GM12864 (cell line): Measurements from ENCODE around the gene CCDC92.

Experiments
- DNase-seq: peaks from one replicate; pipeline ENCODE4 v3.0.0-alpha.2; 2011; ENCODE audit warnings: low read depth
- H3K4me3 ChIP-seq: 2 replicates; pipeline ENCODE4 v1.5.1; 2011; ENCODE audit warnings: mild to moderate bottlenecking, low read depth, low read length, control low read depth
- CTCF ChIP-seq: IDR thresholded peaks from 2 replicates; pipeline ENCODE4 v1.5.1; 2011; ENCODE audit warnings: low read depth, mild to moderate bottlenecking, moderate library complexity, low read length, control low read depth, inconsistent platforms; ENCODE audit errors: missing control alignments

Gene CCDC92

DNA sequence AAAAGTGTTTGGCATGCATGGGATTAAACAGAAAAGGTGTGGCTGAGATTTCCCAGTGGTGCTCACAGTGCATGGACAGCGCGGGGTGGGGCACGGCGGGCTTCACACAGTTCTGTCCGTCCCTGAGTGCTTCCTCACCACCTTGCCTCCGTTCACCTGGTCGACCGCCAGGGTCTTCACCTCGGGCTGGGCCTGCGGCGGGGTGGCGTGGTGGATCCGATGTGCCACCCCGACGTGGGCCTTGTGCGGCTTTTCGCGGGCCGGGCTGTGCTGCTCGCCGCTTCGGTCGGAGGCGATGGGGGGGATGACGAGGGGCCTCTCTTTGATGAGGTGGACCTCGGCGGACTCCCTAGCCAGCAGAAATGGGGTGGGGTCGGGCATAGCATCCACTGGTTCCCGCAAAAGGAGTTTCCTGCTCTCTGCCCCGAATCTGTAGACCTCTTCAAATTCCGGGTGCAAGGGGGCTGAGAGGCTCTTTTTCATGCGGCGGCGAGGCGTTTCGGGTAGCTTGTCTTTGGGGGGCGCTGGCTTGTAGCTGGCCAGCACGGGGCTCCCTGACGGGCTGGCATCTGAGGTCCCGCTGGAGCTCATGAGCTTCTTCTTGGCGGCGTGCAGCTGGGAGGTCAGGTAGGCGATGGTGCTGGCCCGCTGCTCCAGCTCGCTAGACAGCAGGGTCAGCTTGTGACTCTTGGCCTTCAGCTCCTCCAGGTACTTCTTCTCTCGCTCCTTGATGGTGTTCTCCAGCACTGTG lies 35.5 kb downstream of the CCDC92 start:
- no peak for DNase-seq
- TF ChIP-seq CTCF: no peak
- H3K4me3 ChIP-seq: no peak overlapping the region

GRCh38 chr12:123936471-123936870 lies 36.2 kb downstream of the CCDC92 start:
- no peak for TF ChIP-seq CTCF
- DNase-seq: no peak
- H3K4me3 ChIP-seq: no peak overlapping the region

GRCh38 chr12:123935956-123936355 lies 36.7 kb downstream of the CCDC92 start:
- H3K4me3 ChIP-seq: no peak overlapping the region
- TF ChIP-seq CTCF: no peak
- DNase-seq: no peak

DNA sequence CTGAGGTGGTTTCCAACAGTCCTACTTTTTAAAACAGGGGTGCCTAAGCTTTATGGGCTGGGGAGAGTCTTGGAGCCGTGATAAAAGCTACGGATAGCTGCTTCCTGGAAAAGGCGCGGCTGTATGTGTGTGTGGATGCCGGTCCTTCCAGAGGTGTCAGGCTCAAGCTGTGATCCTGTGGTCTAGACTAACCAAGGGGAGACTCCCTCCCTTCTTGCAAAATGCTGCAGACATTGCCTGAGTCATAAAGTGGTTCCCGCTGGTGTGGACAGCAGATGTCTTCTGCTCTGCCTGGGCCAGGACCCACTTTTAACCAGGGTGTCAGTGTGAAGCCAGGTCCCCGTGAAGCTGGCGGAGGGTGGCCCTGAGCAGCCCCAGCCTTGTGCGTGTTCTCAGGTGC lies 37.8 kb downstream of the CCDC92 start:
- no peak for DNase-seq
- H3K4me3 ChIP-seq: no peak overlapping the region
- TF ChIP-seq CTCF: no peak

GRCh38 chr12:123934016-123934620 lies 38.5 kb downstream of the CCDC92 start:
- DNase-seq: no peak
- no peak for TF ChIP-seq CTCF

GRCh38 chr12:123933214-123933613 lies 39.4 kb downstream of the CCDC92 start:
- TF ChIP-seq CTCF: no peak
- DNase-seq: no peak

More at GRCh38 chr12:123934016-123934620, 38.5 kb downstream of the CCDC92 start:
- no peak overlapping the region for H3K4me3 ChIP-seq

More at GRCh38 chr12:123933214-123933613, 39.4 kb downstream of the CCDC92 start:
- H3K4me3 ChIP-seq: no peak overlapping the region
